ENCODE measurements around the gene CYSLTR2.
"Not testable (repeated sequence)": the region's sequence is repeated elsewhere in the genome, so short reads cannot be mapped to it uniquely, and the experiment has no call there.

CYSLTR2 gene

GRCh38 chr13:48696676-48697075, 42.9 kb downstream of the CYSLTR2 start:
- DNase-seq = not testable (repeated sequence)

- no peak for DNase-seq
Measured at GRCh38 chr13:48707405-48707804, 53.7 kb downstream of the CYSLTR2 start.

GRCh38 chr13:48708764-48709163, 55.0 kb downstream of the CYSLTR2 start:
- no peak for DNase-seq

GRCh38 chr13:48709213-48709612, 55.5 kb downstream of the CYSLTR2 start:
- DNase-seq = no peak

GRCh38 chr13:48710160-48710559, 56.4 kb downstream of the CYSLTR2 start:
- no peak for DNase-seq

GRCh38 chr13:48712141-48712540, 58.4 kb downstream of the CYSLTR2 start:
- no peak for DNase-seq

GRCh38 chr13:48715977-48716376, 62.2 kb downstream of the CYSLTR2 start:
- no peak for DNase-seq

- DNase-seq = no peak
Measured at GRCh38 chr13:48720621-48721020, 66.9 kb downstream of the CYSLTR2 start.

- no peak for DNase-seq
Measured at GRCh38 chr13:48723168-48723567, 69.4 kb downstream of the CYSLTR2 start.

GRCh38 chr13:48725271-48725670, 71.5 kb downstream of the CYSLTR2 start:
- DNase-seq = no peak

GRCh38 chr13:48726711-48727110, 73.0 kb downstream of the CYSLTR2 start:
- DNase-seq = no peak

GRCh38 chr13:48727241-48728011, 73.7 kb downstream of the CYSLTR2 start:
- DNase-seq = no peak

- DNase-seq = no peak
Measured at GRCh38 chr13:48728226-48728625, 74.5 kb downstream of the CYSLTR2 start.

- DNase-seq = no peak
Measured at GRCh38 chr13:48728876-48729275, 75.1 kb downstream of the CYSLTR2 start.

GRCh38 chr13:48729856-48730255, 76.1 kb downstream of the CYSLTR2 start:
- DNase-seq = no peak

GRCh38 chr13:48731001-48731658, 77.4 kb downstream of the CYSLTR2 start:
- no peak for DNase-seq

GRCh38 chr13:48731957-48732569, 78.3 kb downstream of the CYSLTR2 start:
- DNase-seq = peak; percentile 16

GRCh38 chr13:48733739-48734335, 80.1 kb downstream of the CYSLTR2 start:
- no peak for DNase-seq

GRCh38 chr13:48735571-48735970, 81.8 kb downstream of the CYSLTR2 start:
- DNase-seq = no peak

GRCh38 chr13:48737689-48738088, 84.0 kb downstream of the CYSLTR2 start:
- DNase-seq = no peak

GRCh38 chr13:48738311-48738710, 84.6 kb downstream of the CYSLTR2 start:
- DNase-seq = no peak

GRCh38 chr13:48739386-48739964, 85.7 kb downstream of the CYSLTR2 start:
- DNase-seq = no peak

GRCh38 chr13:48741377-48741776, 87.6 kb downstream of the CYSLTR2 start:
- DNase-seq = no peak
